CD4-positive, alpha-beta T cell treated with Interleukin-4 for 1 hour (primary cell): ENCODE measurements around the gene CANT1.
"Not testable (repeated sequence)": the region's sequence is repeated elsewhere in the genome, so short reads cannot be mapped to it uniquely, and the experiment has no call there.

ENCODE experiments used
- DNase-seq, 2 donors: peaks; one replicate each; pipeline ENCODE4 v3.0.0-alpha.2; 2020 to 2022

The CANT1 gene

DNA sequence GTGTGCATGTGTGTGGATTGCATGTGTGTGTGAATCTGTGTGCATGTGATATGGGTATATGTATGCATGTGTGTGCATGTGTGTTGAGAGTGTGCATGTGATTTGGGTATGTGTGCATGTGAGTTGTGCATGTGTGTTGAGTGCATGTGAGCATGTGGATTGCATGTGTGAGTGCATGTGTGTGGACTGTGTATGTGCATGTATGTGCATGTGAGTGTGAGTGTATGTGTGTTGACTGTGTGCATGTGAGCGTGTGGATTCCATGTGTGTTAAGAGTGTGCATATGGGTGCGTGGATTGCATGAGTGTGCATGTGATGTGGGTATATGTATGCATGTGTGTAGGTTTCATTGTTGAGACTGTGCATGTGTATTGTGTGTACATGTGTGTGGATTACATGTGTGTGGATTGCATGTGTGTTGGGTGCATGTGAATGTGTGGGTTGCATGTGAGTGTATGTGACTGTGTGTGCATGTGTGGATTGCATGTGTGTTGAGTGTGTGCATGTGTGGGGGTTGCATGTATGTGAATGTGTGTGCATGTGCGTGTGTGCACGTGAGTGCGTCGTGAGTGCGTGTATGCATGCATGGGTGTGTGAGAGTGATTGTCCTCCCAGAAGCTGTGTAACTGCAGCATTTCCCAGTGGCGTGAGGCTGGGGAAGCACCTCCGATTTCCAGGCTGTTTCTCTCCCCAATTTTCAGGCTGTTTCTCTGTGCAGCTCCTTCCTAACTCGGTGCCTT lies 33.8 kb upstream of the CANT1 start:
- no peak for DNase-seq

DNA sequence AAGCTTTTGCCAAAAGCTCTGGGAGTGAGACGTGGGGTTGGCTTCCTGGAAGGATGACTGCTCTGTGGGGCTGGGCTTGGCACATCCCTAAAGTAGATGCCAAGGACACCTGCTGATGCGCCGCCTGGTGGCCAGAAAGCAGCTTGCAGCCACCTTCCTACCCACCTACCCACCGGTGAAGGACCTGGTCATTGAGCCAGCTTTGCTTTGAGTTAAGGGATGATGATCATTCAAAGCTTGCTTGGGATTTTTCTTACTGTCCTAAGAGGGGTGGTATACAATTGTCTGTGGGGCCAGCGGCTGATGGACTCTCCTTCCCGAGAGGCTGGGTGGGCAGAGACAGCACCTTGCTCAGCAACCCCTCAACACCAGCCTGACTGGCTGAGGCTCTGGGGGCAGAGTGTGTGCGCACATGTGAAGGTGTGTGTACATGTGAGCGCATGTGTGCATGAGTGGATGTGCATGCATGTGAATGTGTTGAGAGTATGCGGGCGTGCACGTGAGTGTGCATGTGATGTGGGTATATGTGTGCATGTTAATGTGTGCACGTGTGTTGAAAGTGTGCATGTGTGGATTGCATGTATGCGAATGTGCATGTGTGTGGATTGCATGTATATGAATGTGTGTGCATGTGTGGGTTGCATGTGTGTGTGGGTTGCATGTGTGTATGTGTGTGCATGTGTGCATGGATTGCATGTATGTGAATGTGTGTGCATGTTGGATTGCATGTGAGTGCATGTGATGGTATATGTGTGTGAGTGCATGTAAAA lies 33.0 kb upstream of the CANT1 start:
- DNase-seq, result peak; percentile 58 to 64

DNA sequence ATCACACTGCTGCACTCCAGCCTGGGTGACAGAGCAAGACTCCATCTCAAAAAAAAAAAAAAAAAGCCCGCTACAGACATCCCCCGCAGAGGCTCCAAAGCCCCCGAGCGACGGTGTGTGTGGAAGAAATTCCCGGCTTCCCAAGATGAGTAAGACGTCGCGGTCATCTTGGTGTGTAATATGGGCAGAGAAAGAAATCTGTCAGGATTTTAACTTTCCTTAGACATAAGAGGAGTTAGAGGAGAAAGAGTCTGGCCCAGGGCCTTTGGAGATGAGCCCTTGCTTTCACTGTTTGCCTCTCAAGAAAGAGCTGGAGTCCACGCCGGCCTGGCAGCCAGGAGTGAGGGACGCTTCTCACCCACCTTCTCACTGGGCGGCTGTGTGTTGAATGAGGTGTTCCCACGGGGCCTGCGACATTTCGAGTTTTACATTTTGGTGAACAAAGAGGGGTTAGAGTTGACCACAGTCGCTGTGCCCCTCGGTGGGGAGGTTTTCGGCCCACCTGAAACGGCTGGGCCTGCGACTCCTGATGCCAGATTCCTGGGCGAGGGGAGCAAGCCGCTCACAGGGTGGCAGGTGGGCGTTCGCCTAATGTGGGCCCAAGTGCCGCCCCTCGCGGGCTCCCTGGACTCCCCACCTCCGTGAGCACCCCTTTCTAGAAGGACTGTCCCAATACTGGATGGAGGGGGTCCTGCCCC lies 32.3 kb upstream of the CANT1 start:
- DNase-seq, result no peak

DNA sequence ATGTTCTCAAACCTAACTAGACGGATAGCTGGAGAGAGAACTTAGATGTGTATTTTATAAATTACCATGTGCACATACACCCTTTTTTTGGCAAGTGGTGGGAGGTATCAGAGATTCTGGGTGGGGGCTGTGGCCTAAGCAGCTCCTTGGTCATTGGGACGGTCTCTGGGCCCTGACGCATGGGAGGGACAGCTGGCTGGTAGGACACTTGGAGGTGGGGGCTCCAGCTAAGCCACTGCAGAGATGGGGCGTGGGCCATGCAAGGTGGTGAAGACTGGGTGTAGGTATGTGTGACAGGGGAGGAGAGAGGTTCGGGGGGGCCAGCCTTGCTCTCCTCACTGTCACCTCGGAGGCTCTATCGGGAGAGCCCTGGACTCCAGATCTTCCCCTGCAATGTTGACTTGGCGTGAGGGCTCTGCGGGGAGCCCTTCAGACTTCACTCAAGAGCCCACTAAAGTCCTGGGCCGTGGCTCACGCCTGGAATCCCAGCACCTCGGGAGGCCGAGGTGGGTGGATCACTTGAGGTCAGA lies 31.5 kb upstream of the CANT1 start:
- DNase-seq, result no peak

DNA sequence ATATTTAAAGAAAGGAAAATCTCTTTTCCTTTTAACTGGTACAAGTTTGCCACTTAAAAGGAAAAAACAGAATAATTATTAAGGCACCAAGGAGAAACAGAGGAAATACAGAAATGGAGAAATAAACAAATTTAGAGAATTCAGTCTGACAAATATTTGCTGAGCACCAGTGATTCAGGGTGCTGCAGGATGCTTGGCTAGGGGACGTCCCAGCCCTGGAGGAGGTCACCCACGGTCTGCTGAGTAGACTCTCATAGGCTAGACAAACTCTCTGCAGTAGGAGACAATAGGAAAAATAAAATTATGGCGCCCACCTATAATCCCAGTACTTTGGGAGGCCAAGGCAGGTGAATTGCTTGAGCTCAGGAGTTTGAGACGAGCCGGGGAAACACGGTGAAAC lies 30.3 kb upstream of the CANT1 start:
- no peak for DNase-seq

DNA sequence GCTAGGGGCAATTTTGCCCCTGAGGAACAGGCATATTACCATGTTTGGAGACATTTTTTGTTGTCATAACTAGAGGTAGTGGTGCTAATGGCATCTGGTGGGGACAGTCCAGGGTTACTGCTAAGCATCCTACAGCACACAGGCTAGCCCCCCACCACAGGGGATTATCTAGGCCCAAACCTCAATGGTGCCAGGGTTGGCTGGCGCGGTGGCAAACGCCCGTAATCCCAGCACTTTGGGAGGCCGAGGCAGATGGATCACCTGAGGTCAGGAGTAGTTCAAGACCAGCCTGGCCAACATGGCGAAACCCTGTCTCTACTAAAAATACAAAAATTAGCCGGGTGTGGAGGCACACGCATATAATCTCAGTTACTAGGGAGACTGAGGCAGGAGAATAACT lies 29.6 kb upstream of the CANT1 start:
- no peak for DNase-seq

DNA sequence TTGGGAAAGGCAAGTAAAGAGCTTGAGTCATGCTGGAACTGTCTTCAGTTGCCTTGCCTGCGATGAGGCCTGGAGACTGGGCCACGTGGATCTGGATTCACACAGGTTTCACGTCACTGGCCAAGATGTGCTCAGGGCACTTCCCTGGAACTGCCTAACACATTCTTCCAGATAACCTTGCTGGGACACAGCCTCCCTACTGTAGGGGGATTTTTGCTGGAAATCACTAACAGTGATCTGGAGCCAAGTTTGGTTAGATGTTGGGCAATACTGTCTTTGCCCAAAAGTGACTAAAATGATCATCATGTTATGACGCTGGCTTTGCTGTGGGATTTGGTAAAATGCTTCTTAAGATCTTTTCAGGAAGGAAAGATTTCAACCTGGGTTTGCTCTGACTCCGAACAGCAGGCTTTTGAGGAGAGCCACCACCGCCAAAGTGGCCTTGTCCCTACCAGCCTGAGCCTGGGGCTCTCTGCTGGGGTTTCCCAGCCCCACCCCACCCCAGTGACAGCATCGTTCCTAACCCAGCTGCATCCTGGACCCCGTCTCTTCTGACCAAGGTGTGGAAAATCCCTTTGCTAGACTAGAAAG lies 29.1 kb upstream of the CANT1 start:
- DNase-seq, result peak in 1 of 2 donors; percentile 36

DNA sequence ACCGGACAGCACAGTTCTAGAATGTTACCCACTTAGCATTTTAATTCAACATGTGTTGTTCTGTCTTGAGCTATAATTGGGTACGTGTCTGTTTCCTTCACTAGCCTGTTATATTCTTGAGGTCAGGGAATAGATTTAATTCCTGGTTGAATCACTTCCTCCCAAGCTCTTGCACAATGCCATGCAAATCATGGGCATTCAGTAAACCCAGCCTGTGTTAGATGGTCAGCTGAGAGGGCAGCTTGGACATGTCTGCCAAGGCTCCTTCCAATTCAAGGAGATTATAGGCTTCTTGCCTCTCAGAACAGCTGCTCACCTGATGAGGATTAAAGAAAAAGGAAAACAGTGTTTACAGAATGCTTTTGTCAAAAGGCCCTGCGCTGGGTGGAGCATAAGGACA lies 27.0 kb upstream of the CANT1 start:
- DNase-seq, result peak in 1 of 2 donors; percentile 24

DNA sequence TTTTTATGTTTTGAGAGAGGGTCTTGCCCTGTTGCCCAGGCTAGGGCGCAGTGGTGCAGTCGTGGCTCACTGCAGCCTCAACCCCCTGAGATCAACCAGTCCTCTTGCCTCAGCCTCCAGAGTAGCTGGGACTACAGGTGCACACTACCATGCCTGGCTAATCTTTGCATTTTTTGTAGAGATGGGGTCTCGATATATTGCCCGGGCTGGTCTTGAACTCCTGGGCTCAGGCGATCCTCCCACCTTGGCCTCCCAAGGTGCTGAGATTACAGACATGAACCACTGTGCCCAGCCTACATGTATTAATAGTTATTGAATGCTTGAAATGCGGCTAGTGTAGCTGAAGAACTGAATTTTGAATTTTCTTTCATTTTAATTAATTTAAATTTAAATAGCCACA lies 26.6 kb upstream of the CANT1 start:
- DNase-seq, result no peak

DNA sequence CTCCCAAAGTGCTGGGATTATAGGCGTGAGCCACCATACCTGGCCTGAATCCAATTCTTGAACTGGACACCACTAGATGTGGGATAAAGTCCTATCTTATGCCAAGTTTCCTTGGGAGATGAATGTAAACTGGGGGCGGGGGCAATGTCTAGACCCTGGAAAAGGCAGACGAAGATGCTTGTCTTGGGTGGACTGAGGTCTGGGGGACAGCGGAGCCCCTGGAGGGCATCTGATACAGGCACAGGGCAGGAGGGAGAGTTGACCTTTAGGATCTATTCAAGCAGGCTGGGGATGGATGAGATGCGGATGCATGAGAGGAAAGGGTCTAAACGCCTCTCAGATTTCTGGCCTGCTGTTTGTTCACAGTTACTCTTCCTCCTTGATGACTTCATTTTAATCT lies 26.1 kb upstream of the CANT1 start:
- no peak for DNase-seq

DNA sequence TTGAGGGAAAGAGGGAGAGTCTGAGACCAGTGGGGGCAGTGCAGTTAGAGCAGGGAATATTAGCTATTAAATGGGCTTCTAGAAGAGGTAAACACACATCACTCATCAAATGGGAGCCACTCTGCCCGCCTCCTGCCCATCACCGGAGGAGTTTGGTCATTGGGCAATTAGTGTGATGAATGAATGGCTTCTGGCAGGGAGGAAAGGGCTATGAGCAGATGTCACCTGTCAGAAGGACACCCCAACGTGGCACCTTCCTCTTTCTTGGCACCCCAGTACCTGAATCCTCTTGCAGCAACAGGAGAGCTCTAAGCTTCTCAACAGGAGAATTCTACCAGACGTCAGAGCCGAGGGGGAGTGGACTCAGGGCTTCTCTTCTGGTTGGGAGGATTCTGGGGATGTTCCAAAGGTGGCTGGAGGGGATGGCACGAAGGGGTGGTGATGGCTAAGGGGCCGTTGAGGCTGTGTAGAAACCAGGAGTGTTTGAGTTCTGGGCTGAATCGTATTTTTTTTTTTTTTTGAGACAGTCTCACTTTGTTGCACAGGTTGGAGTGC lies 25.4 kb upstream of the CANT1 start:
- no peak for DNase-seq

DNA sequence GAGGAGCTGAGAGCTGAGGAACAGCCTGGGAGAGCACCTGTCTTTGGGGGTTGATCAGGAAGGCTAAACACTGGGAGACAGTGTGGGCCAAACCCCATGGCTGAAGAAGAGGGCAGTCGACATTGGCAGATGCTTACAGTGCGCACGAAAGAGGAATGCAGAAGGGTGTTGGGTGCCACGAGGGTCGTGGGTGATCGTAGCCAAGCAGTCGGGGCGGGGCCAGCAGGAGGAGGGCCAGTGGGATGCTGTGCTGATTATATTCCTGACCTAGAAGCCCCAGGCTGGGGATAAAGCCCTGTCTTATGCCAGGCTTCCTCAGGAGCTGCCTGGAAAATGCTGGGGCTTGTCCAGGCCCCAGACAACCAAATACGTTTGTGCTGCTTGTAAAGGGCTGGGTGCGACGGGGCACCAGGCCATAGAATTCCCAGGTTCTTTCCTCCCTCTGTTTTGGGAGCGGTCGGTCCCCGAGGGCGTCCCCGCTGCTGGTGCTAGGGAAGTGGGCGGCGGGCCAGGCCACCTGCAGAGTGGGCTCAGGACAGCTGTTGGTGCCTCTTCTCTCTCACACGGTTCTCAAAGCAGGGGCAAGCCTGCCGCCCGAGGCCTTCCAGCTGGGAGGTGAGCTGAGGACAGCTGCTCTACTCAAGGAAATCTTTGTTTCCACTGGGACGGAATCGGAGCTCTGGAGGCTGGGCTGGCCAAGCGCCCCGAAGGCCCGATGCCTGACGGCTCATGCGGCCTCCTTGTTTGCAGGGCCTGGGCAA lies 24.4 kb upstream of the CANT1 start:
- no peak for DNase-seq

DNA sequence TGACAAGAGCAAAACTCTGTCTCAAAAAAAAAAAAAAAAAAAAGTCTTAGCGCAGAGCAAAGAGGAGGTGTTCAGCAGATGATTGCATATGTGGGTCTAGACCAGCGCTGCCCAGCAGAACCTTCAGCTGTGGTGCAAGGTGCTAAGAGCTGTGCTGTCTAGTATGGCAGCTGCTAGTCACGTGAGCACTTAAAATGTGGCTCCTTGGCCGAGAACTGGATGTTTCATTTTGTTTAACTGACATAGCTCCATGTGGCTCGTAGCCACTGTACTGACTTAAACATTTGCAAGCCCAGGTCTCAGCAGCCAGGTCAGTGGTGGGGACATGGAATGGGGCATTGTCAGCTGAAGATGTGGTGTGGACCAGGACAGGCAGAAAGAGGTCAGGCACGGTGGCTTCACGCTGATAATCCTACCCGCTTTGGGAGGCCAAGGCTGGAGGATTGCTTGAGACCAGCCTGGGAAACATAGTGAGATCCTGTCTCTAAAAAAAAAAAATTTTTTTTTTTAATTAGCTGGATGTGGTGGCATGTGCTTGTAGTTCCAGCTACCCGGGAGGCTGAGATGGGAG lies 23.6 kb upstream of the CANT1 start:
- no peak for DNase-seq

DNA sequence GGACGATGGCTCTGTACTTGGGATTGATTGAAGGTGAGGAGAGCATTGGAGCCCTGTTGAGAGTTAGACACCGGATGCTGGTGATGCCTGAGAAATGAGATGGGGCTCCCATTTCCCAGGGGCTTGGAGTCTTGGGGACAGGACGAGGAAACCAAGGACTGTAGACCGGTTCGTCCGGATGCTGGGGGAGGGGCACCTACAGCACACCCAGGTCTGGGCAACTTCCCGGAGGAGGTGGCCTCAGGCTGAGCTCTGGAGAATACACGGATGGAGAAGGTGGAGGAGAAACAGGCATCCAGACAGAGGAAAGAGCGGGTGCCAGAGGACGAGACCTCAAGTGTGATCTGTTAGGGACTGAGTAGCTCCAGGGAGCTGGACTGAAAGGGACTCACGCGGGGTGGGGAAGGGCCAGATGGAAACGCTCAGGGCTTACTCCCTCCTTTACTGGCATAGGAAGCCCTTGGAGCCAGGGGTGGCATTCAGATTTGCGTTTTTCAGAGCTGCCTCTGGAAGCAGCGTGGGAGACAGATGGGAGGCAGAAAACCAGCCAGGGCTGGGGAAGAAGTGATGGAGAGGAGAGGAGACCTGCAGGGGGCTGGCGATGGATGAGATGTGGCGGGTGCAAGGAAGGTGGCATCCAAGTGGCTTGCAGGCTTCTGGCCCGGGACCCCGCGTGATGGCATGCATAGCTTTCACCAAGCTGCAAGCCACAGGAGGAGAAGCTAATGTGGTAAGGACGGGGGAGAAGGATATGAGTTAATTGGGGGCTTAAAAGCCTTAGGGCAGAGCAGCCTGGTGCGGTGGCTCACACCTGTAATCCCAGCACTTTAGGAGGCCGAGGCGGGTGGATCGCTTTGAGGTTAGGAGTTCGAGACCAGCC lies 22.7 kb upstream of the CANT1 start:
- DNase-seq, result no peak

DNA sequence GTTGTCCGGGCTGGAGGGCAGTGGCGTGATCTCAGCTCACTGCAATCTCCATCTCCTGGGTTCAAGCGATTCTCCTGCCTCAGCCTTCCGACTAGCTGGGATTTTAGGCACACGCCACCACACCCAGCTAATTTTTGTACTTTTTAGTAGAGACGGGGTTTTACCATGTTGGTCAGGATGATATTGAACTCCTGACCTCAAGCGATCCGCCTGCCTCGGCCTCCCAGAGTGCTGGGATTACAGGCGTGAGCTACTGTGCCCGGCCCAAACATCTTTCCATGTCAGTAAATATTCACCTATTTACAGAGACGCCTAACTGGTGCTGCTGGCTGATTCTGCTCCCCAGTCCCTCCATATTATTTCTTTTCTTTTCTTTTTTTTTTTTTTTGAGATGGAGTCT lies 21.1 kb upstream of the CANT1 start:
- DNase-seq, result not testable (repeated sequence)

DNA sequence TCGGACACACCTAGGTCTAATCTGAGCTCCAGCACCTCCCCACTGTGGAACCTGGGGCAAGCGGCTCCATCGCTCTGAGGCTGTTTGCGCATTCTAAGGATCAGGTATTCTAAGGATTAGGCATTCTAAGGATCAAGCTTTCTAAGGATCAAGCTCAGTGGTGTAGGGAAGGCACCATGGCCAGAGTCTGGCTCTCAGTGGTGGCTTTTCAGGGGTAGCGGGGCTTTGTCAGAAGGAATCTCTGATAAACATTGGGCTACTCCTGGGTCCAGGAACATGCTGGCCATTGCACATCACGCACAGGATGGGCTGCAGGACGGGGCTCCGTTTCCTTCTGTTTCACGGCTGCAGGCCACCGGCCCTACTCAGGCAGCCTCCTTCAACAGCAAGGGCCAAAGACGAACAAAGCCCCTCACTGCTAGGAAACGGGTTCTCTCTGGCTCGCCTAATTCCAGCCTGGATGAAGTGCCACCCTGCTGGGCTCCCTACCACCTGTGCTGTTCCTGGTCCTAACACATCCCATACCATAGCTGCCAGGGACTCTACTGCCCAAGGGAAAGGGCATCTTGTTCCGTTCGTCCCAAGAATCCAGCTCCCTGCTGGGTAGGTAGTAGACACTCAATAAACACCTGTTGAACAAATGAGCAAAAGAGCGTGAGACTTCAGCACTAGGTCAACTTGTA lies 19.9 kb upstream of the CANT1 start:
- no peak for DNase-seq

DNA sequence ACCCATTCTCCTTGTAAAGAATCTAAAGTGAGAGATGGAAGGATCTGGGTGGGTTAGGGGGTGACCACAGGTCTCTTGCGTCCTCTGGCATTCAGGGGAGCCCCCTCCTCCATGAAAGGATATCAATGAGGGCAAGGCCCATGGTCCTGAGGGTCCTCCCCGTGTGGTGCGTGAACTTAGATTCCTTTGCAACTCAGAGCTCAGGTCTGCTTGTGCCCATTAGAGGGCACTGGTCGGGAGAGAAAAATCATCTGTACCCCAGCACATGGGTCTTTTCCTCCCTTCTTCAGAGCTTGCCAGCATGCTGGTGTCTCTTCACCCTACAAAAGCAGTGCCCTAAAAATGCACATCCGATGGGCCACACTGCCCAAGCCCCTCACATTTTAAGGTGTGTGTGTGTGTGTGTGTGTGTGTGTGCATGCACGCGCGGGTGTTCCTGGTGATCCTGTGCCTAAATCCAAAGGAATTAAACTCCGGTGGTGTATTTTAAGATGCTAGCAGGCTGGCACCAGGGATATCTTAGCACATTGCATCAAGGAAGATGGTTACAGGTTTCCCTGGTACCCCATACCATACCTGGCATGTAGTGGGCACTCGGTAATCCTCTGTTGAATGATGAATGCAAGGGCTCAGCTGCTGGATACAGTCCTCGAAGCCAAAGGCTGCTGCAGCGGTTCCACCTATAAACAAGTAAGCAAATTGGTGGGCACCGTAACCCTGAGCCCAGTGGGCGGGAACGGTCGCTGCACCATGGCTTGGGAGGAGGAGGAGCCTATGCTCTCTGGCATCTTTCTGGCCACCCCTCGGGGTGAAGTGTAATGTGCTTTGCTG lies 19.1 kb upstream of the CANT1 start:
- no peak for DNase-seq

DNA sequence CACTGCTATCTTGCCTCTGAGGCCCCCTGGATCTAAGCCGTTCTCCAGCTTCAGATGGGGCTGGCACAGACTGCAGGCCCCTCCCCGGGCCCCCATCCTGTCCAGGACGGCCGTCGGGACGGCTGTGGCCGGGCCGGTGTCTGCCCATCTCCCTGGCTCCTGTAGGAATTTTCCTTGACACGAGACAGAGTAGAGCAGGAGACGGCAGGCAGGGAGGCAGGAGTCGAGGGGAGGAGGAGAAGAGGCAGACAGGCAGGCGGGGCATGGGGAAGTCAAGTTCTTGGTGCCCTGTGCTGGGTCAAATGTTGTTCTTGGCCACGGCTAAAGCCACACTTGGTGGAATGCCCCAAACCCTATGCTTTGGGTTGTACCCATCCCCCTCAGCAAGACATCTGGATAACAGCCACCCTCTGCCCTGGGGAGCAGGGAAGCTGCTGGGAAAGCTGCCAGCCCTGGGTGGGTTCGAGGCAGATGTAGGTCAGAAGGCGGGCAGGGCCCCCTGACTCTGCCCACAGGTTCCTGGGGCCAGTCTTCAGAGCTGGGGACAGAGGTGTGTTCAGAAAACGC lies 18.4 kb upstream of the CANT1 start:
- DNase-seq, result no peak
